Ovary (tissue), 9 donors: ENCODE results near the gene ESAM. TPM values are rescaled to one million over a fixed set of nuclear protein-coding genes. Genes with fewer than 3 reads are reported as not detected.
A peak's percentile ranks its signal among the peaks of the same experiment; 100 is the strongest.

Experiments used
- DNase-seq, 5 donors: peaks; one replicate each; pipeline ENCODE4 v3.0.0-alpha.2; 2019 to 2020
- H3K27ac ChIP-seq, 2 donors: fragments of 200-600 bp; one replicate each; pipeline versions ENCODE4 v1.5.1 to v1.8.0; 2019 to 2022
- H3K27me3 ChIP-seq: fragments of 200-600 bp; one replicate; pipeline ENCODE4 v1.8.0; 2022
- H3K36me3 ChIP-seq: fragments of 200-600 bp; sonication (generic); one replicate; pipeline ENCODE4 v1.5.1; 2019
- H3K4me1 ChIP-seq: one replicate; pipeline ENCODE4 v1.8.1; 2013; ENCODE audit warnings: mild to moderate bottlenecking, moderate library complexity; ENCODE audit not compliant: insufficient read depth
- H3K4me3 ChIP-seq: fragments of 200-600 bp; sonication (generic); one replicate; pipeline ENCODE4 v1.5.1; 2017
- H3K9me3 ChIP-seq, 2 donors: fragments of 200-600 bp in 1 of 2; sonication (generic) in 1 of 2; one replicate each; pipeline versions ENCODE4 v1.5.1 to v1.8.1; 2013 to 2019; ENCODE audit warnings: mild to moderate bottlenecking in 1 of 2, moderate library complexity in 1 of 2
- CTCF ChIP-seq, 3 donors: fragments of 450-650 bp in 2 of 3; fragments of 200-600 bp in 1 of 3; IDR thresholded peaks; one replicate each; pipeline versions ENCODE4 v1.5.1 to v1.8.0; 2016 to 2022; ENCODE audit warnings: antibody characterized with exemption in 3 of 3, mild to moderate bottlenecking in 1 of 3
- EP300 ChIP-seq: sonication (generic); formaldehyde crosslinking; IDR thresholded peaks from one replicate; pipeline ENCODE4 v1.6.1; 2017; ENCODE audit warnings: antibody characterized with exemption
- POLR2A ChIP-seq: fragments of 450-650 bp; IDR thresholded peaks from one replicate; pipeline ENCODE4 v1.6.1; 2017; ENCODE audit warnings: antibody characterized with exemption, mild to moderate bottlenecking, moderate library complexity
- WGBS, 3 donors: extraction: QIAGEN DNeasy Blood & Tissue Kit in 1 of 3; methylation state at CpG; one replicate each; pipeline versions ENCODE4 v1.1.5 to v1.1.7; 2013 to 2017; 5-methylcytosine and 5-hydroxymethylcytosine counted together
- intact Hi-C, 4 donors: fragments of 100-400 bp; cut with DNase I; formaldehyde crosslinking; loops; one replicate each; pipeline versions ENCODE4 v1.11.0 to v1.15.1; 2022 to 2023
- polyA plus RNA-seq, 2 donors: library from polyadenylated mRNA; stranded (reverse); fragments of 200-250 nt in 1 of 2; fragments of 350-450 nt in 1 of 2; fragmentation: Illumina TruSeq in 1 of 2; extraction: RNeasy Lipid Tissue Mini Kit (QIAGEN cat#74804) in 1 of 2; gene quantifications; one replicate each; pipeline ENCODE4 v1.2.3, GENCODE V29; 2013 to 2014
- total RNA-seq, 7 donors: library from RNA; depleted of rRNA in 2 of 7; stranded (reverse); fragments of >200 nt in 2 of 7; fragmentation: NEBNext Ultra II Directional in 3 of 7; extraction: Animal tissue kit (Norgen Biotek cat#: 25700) in 3 of 7; gene quantifications; one replicate each; pipeline versions ENCODE4 v1.1.0 to v1.2.4, GENCODE V29; 2016 to 2023
- donor health status: DM: no; HTN: no; CAD: no; lungs with moderate emphysema.
- donor health status: DM: no; HTN: no; CAD: no.
- donor health status: Bipolar disorder and iron deficiency.
- donor health status: DM: yes; HTN: yes; CAD: no.
- donor health status: DM: no; HTN: no; CAD: no.
- donor health status: DM: yes; HTN: yes; CAD: no.

Gene ESAM
- total and polyA plus RNA-seq, 9 donors = 7.3 to 46.6 (median 11.2) TPM

DNA sequence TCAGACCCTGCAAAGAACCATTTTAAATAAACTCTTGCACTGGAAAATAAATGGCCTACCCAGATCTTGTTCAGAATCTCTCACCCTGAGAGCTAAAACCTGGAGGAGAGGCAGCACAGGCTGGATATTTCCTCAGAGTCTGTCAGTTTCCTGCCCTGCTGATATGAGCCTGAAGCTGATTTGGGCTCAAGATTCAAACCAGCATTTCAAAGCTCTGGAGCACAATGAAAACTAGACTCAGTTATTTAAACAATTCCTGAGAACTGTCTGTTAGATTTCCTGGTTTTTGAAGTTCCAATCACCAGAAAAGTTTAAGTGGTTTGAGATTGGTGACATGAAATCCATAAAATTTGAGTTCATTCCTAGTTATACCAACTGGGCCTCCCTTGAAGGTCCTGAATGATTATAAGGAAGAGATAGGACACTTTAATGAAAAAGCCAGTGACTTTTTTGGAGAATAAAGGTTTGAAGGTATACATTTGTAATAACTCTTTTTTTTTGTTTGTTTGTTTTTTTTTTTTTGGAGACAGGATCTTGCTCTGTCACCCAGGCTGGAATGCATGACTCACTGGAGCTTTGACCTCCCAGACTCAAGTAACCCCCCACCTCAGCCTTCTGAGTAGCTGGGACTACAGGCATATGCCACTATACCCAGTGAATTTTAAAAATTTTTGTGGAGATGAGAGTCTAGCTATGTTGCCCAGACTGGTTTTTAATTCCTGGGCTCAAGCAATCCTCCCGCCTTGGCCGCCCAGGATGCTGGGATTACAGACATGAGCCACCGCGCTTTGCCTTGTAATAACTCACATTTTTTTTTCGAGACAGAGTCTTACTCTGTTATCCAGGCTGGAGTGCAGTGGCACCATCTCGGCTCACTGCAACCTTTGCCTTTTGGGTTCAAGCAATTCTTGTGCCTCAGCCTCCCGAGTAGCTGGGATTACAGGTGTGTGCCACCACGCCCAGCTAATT lies 8.0 kb upstream of the ESAM start:
- intact Hi-C loops = loop anchor here in 1 of 4 donors (10.0 kb wide), 1 partner anchor 75 kb away; no protein-coding TSS in a partner anchor
- 97 to 98% (median 97%) methylated on average over 8 of the region's 8 CpGs for WGBS, 3 donors
- no peaks in the 10 kb centered on the region for H3K36me3 ChIP-seq

DNA sequence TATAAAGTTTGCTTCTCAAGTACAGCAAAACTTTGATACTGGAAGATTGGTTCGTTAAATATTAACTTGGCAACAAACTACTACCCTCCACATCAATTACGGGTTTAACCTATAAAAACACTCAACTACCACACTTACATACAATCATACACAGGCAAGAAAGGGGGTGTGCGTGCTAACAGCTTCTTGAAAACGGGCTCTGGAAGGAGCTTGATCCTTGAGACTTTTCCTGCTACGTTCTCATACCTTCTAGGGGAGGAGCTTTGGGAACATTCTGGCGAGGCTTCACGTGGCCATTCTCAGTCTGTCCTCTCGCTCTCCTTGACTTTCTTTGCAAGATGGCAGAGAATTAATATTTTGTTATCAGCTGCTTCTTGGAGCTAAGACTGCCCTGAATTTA lies 6.8 kb upstream of the ESAM start:
- intact Hi-C loops = loop anchor here in 1 of 4 donors (10.0 kb wide), 1 partner anchor 76 kb away; no protein-coding TSS in a partner anchor
- no peak for TF ChIP-seq CTCF (IDR thresholded peaks at IDR 0.05)
- TF ChIP-seq POLR2A = no peak
- TF ChIP-seq EP300 = no peak
- H3K36me3 ChIP-seq = no peaks in the 10 kb centered on the region
- no peak for DNase-seq
- no peaks in the 10 kb centered on the region for H3K4me1 ChIP-seq
- 85 to 88% (median 87%) methylated on average over 8 of the region's 8 CpGs for WGBS, 3 donors
- no peaks in the 10 kb centered on the region for H3K9me3 ChIP-seq
- no peak overlapping the region for H3K27ac ChIP-seq
- no peaks in the 10 kb centered on the region for H3K27me3 ChIP-seq
- no peak overlapping the region for H3K4me3 ChIP-seq

More for the DNA sequence above, 8.0 kb upstream of the ESAM start:
- TF ChIP-seq CTCF (IDR thresholded peaks at IDR 0.05) (no peak), POLR2A (no peak), EP300 (no peak)
- no peaks in the 10 kb centered on the region for H3K27me3 ChIP-seq
- H3K27ac ChIP-seq = no peak overlapping the region
- no peaks in the 10 kb centered on the region for H3K9me3 ChIP-seq
- no peak overlapping the region for H3K4me3 ChIP-seq
- H3K4me1 ChIP-seq = no peaks in the 10 kb centered on the region
- DNase-seq = no peak

DNA sequence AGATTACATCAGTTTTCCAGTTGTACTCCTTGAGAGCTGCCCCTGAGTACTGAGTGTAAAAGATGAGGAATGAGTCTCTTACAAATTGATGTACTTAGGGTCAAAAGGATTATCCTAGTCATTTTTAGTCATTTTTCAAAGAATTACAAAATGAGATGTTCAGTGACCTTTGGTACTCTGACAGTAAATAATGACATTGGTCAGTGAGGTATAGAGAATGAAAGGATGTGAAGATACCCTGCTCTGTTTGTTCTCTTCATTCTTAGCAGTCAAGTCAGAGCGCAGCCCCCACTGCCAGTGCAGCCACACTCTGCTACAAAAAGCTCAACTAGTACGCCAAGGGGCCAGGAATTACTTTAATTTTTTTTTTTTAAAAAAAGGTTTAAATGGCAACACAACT lies 4.1 kb upstream of the ESAM start:
- H3K4me3 ChIP-seq = no peak overlapping the region
- intact Hi-C loops = loop anchor here in 1 of 4 donors (10.0 kb wide), 1 partner anchor 79 kb away; no protein-coding TSS in a partner anchor
- WGBS, 3 donors = 96 to 98% (median 97%) methylated on average over 2 of the region's 2 CpGs
- H3K4me1 ChIP-seq = no peaks in the 10 kb centered on the region
- H3K9me3 ChIP-seq = no peaks in the 10 kb centered on the region
- TF ChIP-seq POLR2A (no peak), EP300 (no peak), CTCF (IDR thresholded peaks at IDR 0.05) (no peak)
- H3K36me3 ChIP-seq = no peaks in the 10 kb centered on the region
- H3K27ac ChIP-seq = no peak overlapping the region
- DNase-seq = no peak
- no peaks in the 10 kb centered on the region for H3K27me3 ChIP-seq

GRCh38 chr11:124763156-124763947 lies 1.3 kb upstream of the ESAM start:
- peaks cover 7% of the 10 kb centered on the region for H3K27me3 ChIP-seq
- 3 to 6% (median 4%) methylated on average over 21 of the region's 21 CpGs for WGBS, 3 donors
- peaks cover 4% of the 10 kb centered on the region for H3K4me1 ChIP-seq
- H3K4me3 ChIP-seq = peak overlapping the region; percentile 41
- TF ChIP-seq CTCF (IDR thresholded peaks at IDR 0.05) = peak; percentile 38 to 43 (median 40)
- TF ChIP-seq EP300 = no peak
- intact Hi-C loops = loop anchor here in 3 of 4 donors (2.0 to 10.0 kb wide), 5 partner anchors 74 to 96 kb away; partner anchors contain the start of genes SIAE (in 1 of the 3) and SPA17 (in 1 of the 3)
- H3K27ac ChIP-seq = no peak overlapping the region
- DNase-seq = peak; percentile 77 to 91 (median 86)
- H3K36me3 ChIP-seq = no peaks in the 10 kb centered on the region
- no peaks in the 10 kb centered on the region for H3K9me3 ChIP-seq
